Naive thymus-derived CD4-positive, alpha-beta T cell (primary cell): Measurements from ENCODE around the gene CD300LF. TPM values are rescaled to one million over a fixed set of nuclear protein-coding genes. Genes with fewer than 3 reads are reported as not detected.

Source experiments
- ATAC-seq: fragments of 150-1000 bp; cut with Tn5 transposase; 2 replicates; pipeline ENCODE4 v1.10.0; 2021; ENCODE audit warnings: mild to moderate bottlenecking, moderate library complexity
- CTCF ChIA-PET: fragments of 350-600 bp; sonication (Branson Sonifier 250); formaldehyde crosslinking; loops from one replicate; lab custom pipeline; 2021; ENCODE audit warnings: antibody characterized with exemption; lab: Charles Lee
- POLR2A ChIA-PET: fragments of 350-600 bp; sonication (Branson Sonifier 250); formaldehyde crosslinking; loops from one replicate; lab custom pipeline; 2021; ENCODE audit warnings: antibody characterized with exemption, inconsistent platforms; lab: Charles Lee
- DNase-seq, 9 donors: peaks; one replicate each; pipeline versions ENCODE4 v3.0.0 to v3.0.0-alpha.2; 2020 to 2022; ENCODE audit warnings: mixed read lengths in 1 of 9
- H3K27ac ChIP-seq: one replicate; pipeline ENCODE4 v1.7.0; 2013; ENCODE audit warnings: mild to moderate bottlenecking, low read depth, low read length, moderate library complexity
- H3K27me3 ChIP-seq, 2 donors: one replicate each; pipeline ENCODE4 v1.7.0; 2013; ENCODE audit warnings: low read length in 2 of 2, mild to moderate bottlenecking in 2 of 2, moderate library complexity in 2 of 2; ENCODE audit not compliant: control insufficient read depth in 2 of 2, insufficient read depth in 2 of 2
- H3K36me3 ChIP-seq, 3 experiments: 1 replicate in 2 of 3; 2 replicates in 1 of 3; pipeline ENCODE4 v1.7.0; 2013; ENCODE audit warnings: low read length in 3 of 3, mild to moderate bottlenecking in 3 of 3, moderate library complexity in 1 of 3; ENCODE audit not compliant: insufficient read depth in 3 of 3, control insufficient read depth in 2 of 3
- H3K4me1 ChIP-seq, 2 donors: one replicate each; pipeline ENCODE4 v1.7.0; 2013; ENCODE audit warnings: low read length in 2 of 2, mild to moderate bottlenecking in 2 of 2, moderate library complexity in 1 of 2; ENCODE audit not compliant: control insufficient read depth in 2 of 2, insufficient read depth in 2 of 2
- H3K4me3 ChIP-seq: 2 replicates; pipeline ENCODE4 v1.7.0; 2013; ENCODE audit warnings: mild to moderate bottlenecking, low read length
- H3K9me3 ChIP-seq, 3 experiments: 1 replicate in 2 of 3; 2 replicates in 1 of 3; pipeline ENCODE4 v1.7.0; 2013; ENCODE audit warnings: low read length in 3 of 3; ENCODE audit not compliant: control insufficient read depth in 2 of 3
- H3K27ac Mint-ChIP-seq, 9 donors: one replicate each; pipeline ENCODE4 v1.8.0; 2020 to 2022; ENCODE audit warnings: mixed read lengths in 9 of 9, mild to moderate bottlenecking in 8 of 9, moderate library complexity in 5 of 9, inconsistent platforms in 2 of 9
- H3K27me3 Mint-ChIP-seq, 5 donors: one replicate each; pipeline ENCODE4 v1.8.0; 2021 to 2022; ENCODE audit warnings: mixed read lengths in 5 of 5, mild to moderate bottlenecking in 1 of 5
- H3K36me3 Mint-ChIP-seq, 5 donors: one replicate each; pipeline ENCODE4 v1.8.0; 2020 to 2022; ENCODE audit warnings: mixed read lengths in 5 of 5, mild to moderate bottlenecking in 3 of 5, inconsistent platforms in 1 of 5
- H3K4me1 Mint-ChIP-seq, 7 donors: one replicate each; pipeline ENCODE4 v1.8.0; 2020 to 2022; ENCODE audit warnings: mixed read lengths in 7 of 7, mild to moderate bottlenecking in 3 of 7, inconsistent platforms in 1 of 7
- H3K4me3 Mint-ChIP-seq, 10 donors: one replicate each; pipeline ENCODE4 v1.8.0; 2020 to 2022; ENCODE audit warnings: mild to moderate bottlenecking in 10 of 10, mixed read lengths in 10 of 10, moderate library complexity in 6 of 10, inconsistent platforms in 2 of 10
- H3K9me3 Mint-ChIP-seq, 11 donors: one replicate each; pipeline ENCODE4 v1.8.0; 2020 to 2022; ENCODE audit warnings: mixed read lengths in 11 of 11, mild to moderate bottlenecking in 4 of 11, inconsistent platforms in 1 of 11, moderate library complexity in 1 of 11
- intact Hi-C, 2 donors: fragments of 100-400 bp; cut with micrococcal nuclease; formaldehyde crosslinking; loops; one replicate each; pipeline ENCODE4 v1.15.1; 2023
- polyA plus RNA-seq, 2 donors: library from polyadenylated mRNA; unstranded; fragments of 300-500 nt; fragmentation: Illumina TruSeq; gene quantifications; one replicate each; pipeline ENCODE4 v1.2.3, GENCODE V29; 2021
- total RNA-seq, 6 experiments: library from RNA in 5 of 6; stranded (reverse) in 5 of 6; gene quantifications; 1 replicate in 5 of 6; 2 replicates in 1 of 6; pipeline ENCODE4 v1.2.3 and lab custom pipeline; 2021 to 2026

Gene CD300LF
- total and polyA plus RNA-seq, 7 experiments from 2014 or later, result 0.46 to 41.0 (median 2.7) TPM; not detected in 3

GRCh38 chr17:74750039-74750326 lies 37.3 kb upstream of the CD300LF start:
- Histone ChIP-seq H3K36me3 (peaks cover 0 to 29% (median 3%) of the 10 kb centered on the region in 3 experiments), H3K9me3 (no peaks in the 10 kb centered on the region), H3K27ac (peak overlapping the region; percentile 90), H3K4me3 (peak overlapping the region; percentile 95), H3K4me1 (peaks cover 51 to 57% of the 10 kb centered on the region in 2 donors), H3K27me3 (no peaks in the 10 kb centered on the region)
- Mint-ChIP-seq H3K4me3 (peak overlapping the region; percentile 96 to 100 (median 98)), H3K27me3 (no peaks in the 10 kb centered on the region), H3K27ac (peak overlapping the region; percentile 80 to 97 (median 93)), H3K36me3 (peaks cover 4 to 43% (median 16%) of the 10 kb centered on the region in 5 donors), H3K9me3 (peaks cover 0 to 2% (median 0%) of the 10 kb centered on the region in 11 donors), H3K4me1 (peaks cover 49 to 68% (median 59%) of the 10 kb centered on the region in 7 donors)
- ChIA-PET POLR2A (interaction anchor here (0.9 to 20.3 kb wide), 8 partner anchors 8 to 123 kb away, joined by 3 to 372 read pairs (median 16); partner anchors contain the start of genes FDXR, NAT9 and RAB37), CTCF (interaction anchor here (0.7 to 14.1 kb wide), 7 partner anchors 9 to 112 kb away, joined by 3 to 165 read pairs (median 5); partner anchors contain the start of gene NAT9)
- intact Hi-C loops, result loop anchor here in 1 of 2 donors (10.0 kb wide), 1 partner anchor 545 kb away; the partner anchor contains the start of gene RPL38
- DNase-seq (no peak), ATAC-seq (no peak)

DNA sequence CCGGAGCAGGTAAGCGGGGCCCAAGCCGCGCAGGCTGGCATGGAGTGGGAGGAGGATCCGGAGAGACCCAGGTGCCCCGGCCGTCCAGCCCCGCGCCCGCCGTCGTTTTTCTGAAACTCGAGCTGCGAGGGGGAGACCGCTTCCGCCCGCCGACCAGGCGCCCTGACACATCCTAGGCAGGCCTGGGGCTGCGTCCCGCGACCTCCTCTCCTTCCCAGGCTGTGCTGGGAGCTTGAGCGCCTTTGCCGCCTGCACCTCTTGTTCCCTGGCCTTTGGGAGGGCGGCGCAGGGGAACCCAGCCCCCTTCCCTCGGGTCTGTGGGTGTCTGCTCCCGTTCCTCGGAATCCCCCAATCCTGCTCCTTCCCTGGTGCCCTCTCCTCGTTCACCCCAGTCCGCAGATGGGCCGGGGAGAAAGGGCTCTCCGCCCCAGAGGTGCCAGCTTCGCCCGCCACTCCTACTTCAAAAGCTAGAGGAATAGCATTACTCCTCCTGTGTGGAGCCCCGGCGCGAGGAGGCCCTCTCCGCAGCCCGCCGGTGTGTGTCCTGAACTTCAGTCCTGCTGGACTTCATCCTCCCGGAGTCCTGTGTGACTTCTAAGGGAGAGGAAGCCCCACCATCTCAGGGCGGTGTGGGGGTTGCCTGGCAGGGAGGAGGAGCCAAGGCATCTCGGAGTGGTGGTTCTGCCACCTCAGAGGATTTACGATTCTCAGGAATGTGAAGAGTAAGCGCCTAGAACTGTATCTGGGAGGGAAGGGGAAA lies 36.7 kb upstream of the CD300LF start:
- ATAC-seq, result no peak
- H3K4me1 Mint-ChIP-seq, result peaks cover 51 to 68% (median 60%) of the 10 kb centered on the region in 7 donors

DNA sequence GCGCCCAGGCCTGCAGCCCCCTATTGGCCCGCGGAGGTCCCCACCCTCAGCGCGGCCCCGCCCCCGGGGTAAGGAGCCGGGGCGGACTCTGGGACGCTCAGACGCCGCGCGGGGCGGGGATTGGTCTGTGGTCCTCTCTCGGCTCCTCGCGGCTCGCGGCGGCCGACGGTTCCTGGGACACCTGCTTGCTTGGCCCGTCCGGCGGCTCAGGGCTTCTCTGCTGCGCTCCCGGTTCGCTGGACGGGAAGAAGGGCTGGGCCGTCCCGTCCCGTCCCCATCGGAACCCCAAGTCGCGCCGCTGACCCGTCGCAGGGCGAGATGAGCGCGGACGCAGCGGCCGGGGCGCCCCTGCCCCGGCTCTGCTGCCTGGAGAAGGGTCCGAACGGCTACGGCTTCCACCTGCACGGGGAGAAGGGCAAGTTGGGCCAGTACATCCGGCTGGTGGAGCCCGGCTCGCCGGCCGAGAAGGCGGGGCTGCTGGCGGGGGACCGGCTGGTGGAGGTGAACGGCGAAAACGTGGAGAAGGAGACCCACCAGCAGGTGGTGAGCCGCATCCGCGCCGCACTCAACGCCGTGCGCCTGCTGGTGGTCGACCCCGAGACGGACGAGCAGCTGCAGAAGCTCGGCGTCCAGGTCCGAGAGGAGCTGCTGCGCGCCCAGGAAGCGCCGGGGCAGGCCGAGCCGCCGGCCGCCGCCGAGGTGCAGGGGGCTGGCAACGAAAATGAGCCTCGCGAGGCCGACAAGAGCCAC lies 36.0 kb upstream of the CD300LF start, which contains the start of gene NHERF1:
NHERF1 (plus strand) TSS at position 100 of the 750 bp plus-strand sequence; CDS start at position 319, 219 bp downstream.
- POLR2A ChIA-PET, result interaction anchor here (0.6 to 20.3 kb wide), 11 partner anchors 8 to 286 kb away, joined by 3 to 372 read pairs (median 4); partner anchors contain the start of genes FDXR, NAT9 and RAB37
- CTCF ChIA-PET, result interaction anchor here (0.8 to 14.1 kb wide), 9 partner anchors 7 to 121 kb away, joined by 3 to 165 read pairs (median 5); partner anchors contain the start of gene NAT9

More for the DNA sequence above, 36.7 kb upstream of the CD300LF start:
- H3K9me3 Mint-ChIP-seq, result peaks cover 0 to 2% (median 0%) of the 10 kb centered on the region in 11 donors
- peak overlapping the region; percentile 80 to 97 (median 93) for H3K27ac Mint-ChIP-seq
- peak overlapping the region; percentile 96 to 100 (median 98) for H3K4me3 Mint-ChIP-seq
- Histone ChIP-seq H3K27ac (peak overlapping the region; percentile 90), H3K4me3 (peak overlapping the region; percentile 95), H3K4me1 (peaks cover 52 to 58% of the 10 kb centered on the region in 2 donors), H3K36me3 (peaks cover 0 to 24% (median 3%) of the 10 kb centered on the region in 3 experiments), H3K27me3 (no peaks in the 10 kb centered on the region), H3K9me3 (no peaks in the 10 kb centered on the region)
- intact Hi-C loops, result loop anchor here in 1 of 2 donors (5.0 to 10.0 kb wide), 3 partner anchors 435 to 1517 kb away; partner anchors contain the start of genes RPL38 and SUMO2
- peak in 3 of 9 donors; percentile 41 to 50 (median 44) for DNase-seq
- ChIA-PET CTCF (interaction anchor here (0.7 to 14.1 kb wide), 9 partner anchors 8 to 120 kb away, joined by 3 to 165 read pairs (median 4); partner anchors contain the start of gene NAT9), POLR2A (interaction anchor here (0.6 to 20.3 kb wide), 10 partner anchors 8 to 286 kb away, joined by 3 to 372 read pairs (median 4); partner anchors contain the start of genes FDXR, NAT9 and RAB37)
- peaks cover 4 to 47% (median 16%) of the 10 kb centered on the region in 5 donors for H3K36me3 Mint-ChIP-seq
- no peaks in the 10 kb centered on the region for H3K27me3 Mint-ChIP-seq

GRCh38 chr17:74748279-74748528 lies 35.5 kb upstream of the CD300LF start:
- ChIA-PET CTCF (interaction anchor here (0.7 to 4.7 kb wide), 3 partner anchors 14 to 90 kb away, joined by 5 to 44 read pairs (median 30); no protein-coding TSS in a partner anchor), POLR2A (interaction anchor here (1.1 to 20.3 kb wide), 4 partner anchors 11 to 91 kb away, joined by 3 to 372 read pairs (median 34); partner anchors contain the start of genes NAT9 and RAB37)
- Histone ChIP-seq H3K4me1 (peaks cover 54 to 59% of the 10 kb centered on the region in 2 donors), H3K27ac (peak overlapping the region; percentile 90), H3K9me3 (no peaks in the 10 kb centered on the region), H3K27me3 (no peaks in the 10 kb centered on the region), H3K4me3 (peak overlapping the region; percentile 95), H3K36me3 (peaks cover 0 to 24% (median 3%) of the 10 kb centered on the region in 3 experiments)
- no peak for ATAC-seq
- Mint-ChIP-seq H3K4me1 (peaks cover 54 to 68% (median 63%) of the 10 kb centered on the region in 7 donors), H3K27me3 (no peaks in the 10 kb centered on the region), H3K27ac (peak overlapping the region in 3 of 9 donors; percentile 57 to 91 (median 85)), H3K9me3 (peaks cover 0 to 2% (median 0%) of the 10 kb centered on the region in 11 donors), H3K36me3 (peaks cover 4 to 55% (median 16%) of the 10 kb centered on the region in 5 donors), H3K4me3 (peak overlapping the region; percentile 69 to 100 (median 92))
- DNase-seq, result peak in 2 of 9 donors; percentile 85 to 91
- intact Hi-C loops, result loop anchor here (1.0 to 10.0 kb wide), 9 partner anchors 10 to 1516 kb away; partner anchors contain the start of genes NAT9 (in 2 of the 2) and SUMO2 (in 1 of the 2)

More for the DNA sequence above, 36.0 kb upstream of the CD300LF start, which contains the start of gene NHERF1:
- H3K4me1 Mint-ChIP-seq, result peaks cover 54 to 68% (median 62%) of the 10 kb centered on the region in 7 donors
- H3K36me3 Mint-ChIP-seq, result peaks cover 4 to 54% (median 17%) of the 10 kb centered on the region in 5 donors
- peak within 1 kb of the TSS; percentile 90 for H3K27ac ChIP-seq
- ATAC-seq, result peak; percentile 95
- H3K4me3 ChIP-seq, result peak within 1 kb of the TSS; percentile 95
- intact Hi-C loops, result loop anchor here (1.0 to 10.0 kb wide), 9 partner anchors 10 to 1516 kb away; partner anchors contain the start of genes NAT9 (in 2 of the 2) and SUMO2 (in 1 of the 2)
- peak; percentile 45 to 98 (median 91) for DNase-seq
- H3K27ac Mint-ChIP-seq, result peak within 1 kb of the TSS; percentile 80 to 97 (median 93)
- H3K27me3 Mint-ChIP-seq, result no peaks in the 10 kb centered on the region
- H3K9me3 ChIP-seq, result no peaks in the 10 kb centered on the region
- H3K4me1 ChIP-seq, result peaks cover 54 to 59% of the 10 kb centered on the region in 2 donors
- no peaks in the 10 kb centered on the region for H3K27me3 ChIP-seq
- H3K4me3 Mint-ChIP-seq, result peak within 1 kb of the TSS; percentile 96 to 100 (median 98)
- H3K9me3 Mint-ChIP-seq, result peaks cover 0 to 2% (median 0%) of the 10 kb centered on the region in 11 donors
- peaks cover 0 to 24% (median 3%) of the 10 kb centered on the region in 3 experiments for H3K36me3 ChIP-seq

- DNase-seq (no peak), ATAC-seq (no peak)
- peak overlapping the region; percentile 69 to 100 (median 81) for H3K4me3 Mint-ChIP-seq
- H3K4me3 ChIP-seq, result peak overlapping the region; percentile 95
- peak overlapping the region; percentile 90 for H3K27ac ChIP-seq
- no peaks in the 10 kb centered on the region for H3K27me3 ChIP-seq
- H3K9me3 Mint-ChIP-seq, result peaks cover 0 to 2% (median 0%) of the 10 kb centered on the region in 11 donors
- peaks cover 54 to 58% of the 10 kb centered on the region in 2 donors for H3K4me1 ChIP-seq
- CTCF ChIA-PET, result interaction anchor here (0.7 to 4.7 kb wide), 12 partner anchors 10 to 748 kb away, joined by 3 to 56 read pairs (median 14); partner anchors contain the start of genes NAT9 and RAB37
- H3K27me3 Mint-ChIP-seq, result no peaks in the 10 kb centered on the region
- peak overlapping the region; percentile 65 to 95 (median 86) for H3K27ac Mint-ChIP-seq
- H3K9me3 ChIP-seq, result no peaks in the 10 kb centered on the region
- H3K36me3 Mint-ChIP-seq, result peaks cover 0 to 50% (median 6%) of the 10 kb centered on the region in 5 donors
- H3K4me1 Mint-ChIP-seq, result peaks cover 53 to 68% (median 63%) of the 10 kb centered on the region in 7 donors
- intact Hi-C loops, result loop anchor here in 1 of 2 donors (5.0 to 10.0 kb wide), 2 partner anchors 438 to 1515 kb away; partner anchors contain the start of gene SUMO2
- peaks cover 0 to 16% (median 0%) of the 10 kb centered on the region in 3 experiments for H3K36me3 ChIP-seq
- POLR2A ChIA-PET, result interaction anchor here (0.6 to 20.3 kb wide), 8 partner anchors 8 to 543 kb away, joined by 3 to 372 read pairs (median 6); partner anchors contain the start of genes NAT9 and RAB37
Observed at GRCh38 chr17:74746922-74747321, 34.2 kb upstream of the CD300LF start.
